CD14-positive monocyte (primary cell): ENCODE measurements around the gene VDAC1. TPM values are rescaled to one million over a fixed set of nuclear protein-coding genes. Genes with fewer than 3 reads are reported as not detected.

Experiments used
- DNase-seq, 3 donors: peaks; one replicate each; pipeline ENCODE4 v3.0.0-alpha.2; 2011 to 2022
- H2AFZ ChIP-seq: 2 replicates; pipeline ENCODE4 v1.6.0; 2012; ENCODE audit warnings: mild to moderate bottlenecking, low read depth, low read length, inconsistent platforms; ENCODE audit not compliant: insufficient read depth, poor library complexity, severe bottlenecking
- H3K27ac ChIP-seq, 2 donors: 1 replicate in 1 of 2; 2 replicates in 1 of 2; pipeline ENCODE4 v1.5.1; 2012 to 2013; ENCODE audit warnings: low read length in 2 of 2, control low read depth in 1 of 2, inconsistent platforms in 1 of 2, low read depth in 1 of 2, mild to moderate bottlenecking in 1 of 2
- H3K27me3 ChIP-seq, 2 donors: one replicate each; pipeline versions ENCODE4 v1.6.0 to v1.6.1; 2011 to 2013; ENCODE audit warnings: low read length in 2 of 2; ENCODE audit not compliant: control insufficient read depth in 2 of 2, insufficient read depth in 2 of 2
- H3K36me3 ChIP-seq, 2 donors: replicated peaks in 1 of 2; 1 replicate in 1 of 2; 2 replicates in 1 of 2; pipeline versions ENCODE4 v1.5.1 to v1.6.1; 2012 to 2013; ENCODE audit warnings: low read length in 2 of 2, control low read depth in 1 of 2, inconsistent platforms in 1 of 2, mild to moderate bottlenecking in 1 of 2; ENCODE audit not compliant: insufficient read depth in 2 of 2, control insufficient read depth in 1 of 2
- H3K4me1 ChIP-seq, 2 donors: 1 replicate in 1 of 2; 2 replicates in 1 of 2; pipeline versions ENCODE4 v1.5.1 to v1.6.1; 2012 to 2013; ENCODE audit warnings: low read length in 2 of 2, control low read depth in 1 of 2, inconsistent platforms in 1 of 2, mild to moderate bottlenecking in 1 of 2, moderate library complexity in 1 of 2; ENCODE audit not compliant: insufficient read depth in 2 of 2, control insufficient read depth in 1 of 2
- H3K4me2 ChIP-seq: replicated peaks from 2 replicates; pipeline ENCODE3; 2012; ENCODE audit warnings: low read length, moderate library complexity, mild to moderate bottlenecking; ENCODE audit not compliant: poor library complexity, severe bottlenecking; ENCODE audit errors: extremely low read depth
- H3K4me3 ChIP-seq, 3 experiments: fragments of 200-600 bp in 1 of 3; sonication (generic) in 1 of 3; replicated peaks in 1 of 3; 1 replicate in 2 of 3; 2 replicates in 1 of 3; pipeline ENCODE4 v1.5.1; 2011 to 2013; ENCODE audit warnings: low read length in 3 of 3, mild to moderate bottlenecking in 3 of 3, control low read depth in 2 of 3, low read depth in 2 of 3, inconsistent platforms in 1 of 3, moderate library complexity in 1 of 3
- H3K79me2 ChIP-seq: 2 replicates; pipeline ENCODE4 v1.6.0; 2012; ENCODE audit warnings: mild to moderate bottlenecking, control low read depth, inconsistent platforms, low read length, moderate library complexity; ENCODE audit not compliant: insufficient read depth
- H3K9ac ChIP-seq: 2 replicates; pipeline ENCODE4 v1.6.0; 2017; ENCODE audit warnings: low read length, mild to moderate bottlenecking; ENCODE audit not compliant: insufficient read depth, poor library complexity, severe bottlenecking
- H3K9me3 ChIP-seq, 2 donors: replicated peaks in 1 of 2; 1 replicate in 1 of 2; 2 replicates in 1 of 2; pipeline versions ENCODE4 v1.5.1 to v1.6.1; 2012 to 2013; ENCODE audit warnings: low read length in 2 of 2, control low read depth in 1 of 2; ENCODE audit not compliant: control insufficient read depth in 1 of 2, insufficient read depth in 1 of 2
- H4K20me1 ChIP-seq: 2 replicates; pipeline ENCODE4 v1.6.0; 2012; ENCODE audit warnings: mild to moderate bottlenecking, low read length, control low read depth, moderate library complexity; ENCODE audit not compliant: insufficient read depth
- H3K27ac Mint-ChIP-seq, 7 donors: one replicate each; pipeline ENCODE4 v1.8.0; 2020; ENCODE audit warnings: mild to moderate bottlenecking in 7 of 7, mixed read lengths in 7 of 7, moderate library complexity in 6 of 7, inconsistent platforms in 2 of 7
- H3K27me3 Mint-ChIP-seq, 3 donors: one replicate each; pipeline ENCODE4 v1.8.0; 2021 to 2022; ENCODE audit warnings: low read depth in 3 of 3, mild to moderate bottlenecking in 3 of 3, mixed read lengths in 3 of 3, moderate library complexity in 3 of 3, inconsistent platforms in 1 of 3
- H3K36me3 Mint-ChIP-seq, 2 donors: one replicate each; pipeline ENCODE4 v1.8.0; 2020; ENCODE audit warnings: mixed read lengths in 2 of 2, inconsistent platforms in 1 of 2, mild to moderate bottlenecking in 1 of 2
- H3K4me1 Mint-ChIP-seq: one replicate; pipeline ENCODE4 v1.8.0; 2020; ENCODE audit warnings: mild to moderate bottlenecking, mixed read lengths
- H3K4me3 Mint-ChIP-seq, 2 donors: one replicate each; pipeline ENCODE4 v1.8.0; 2020; ENCODE audit warnings: mild to moderate bottlenecking in 2 of 2, mixed read lengths in 2 of 2, moderate library complexity in 1 of 2
- H3K9me3 Mint-ChIP-seq, 7 donors: one replicate each; pipeline ENCODE4 v1.8.0; 2020 to 2022; ENCODE audit warnings: mixed read lengths in 7 of 7, mild to moderate bottlenecking in 6 of 7, moderate library complexity in 6 of 7, inconsistent platforms in 2 of 7
- CTCF ChIP-seq: fragments of 200-600 bp; IDR thresholded peaks from one replicate; pipeline ENCODE4 v1.8.0; 2022; ENCODE audit warnings: antibody characterized with exemption, mild to moderate bottlenecking
- WGBS: methylation state at CpG from one replicate; pipeline ENCODE4 v1.1.5; 2013; ENCODE audit warnings: missing lambda C conversion rate; ENCODE audit not compliant: insufficient coverage; 5-methylcytosine and 5-hydroxymethylcytosine counted together
- intact Hi-C, 2 donors: fragments of 100-400 bp; cut with micrococcal nuclease; formaldehyde crosslinking; loops; one replicate each; pipeline versions ENCODE4 v1.15.0 to v1.15.1; 2023
- polyA plus RNA-seq, 3 donors: library from polyadenylated mRNA; depleted of rRNA in 1 of 3; unstranded in 2 of 3; stranded (reverse) in 1 of 3; fragments of 300-500 nt in 2 of 3; fragments of >200 nt in 1 of 3; fragmentation: Illumina TruSeq in 2 of 3; gene quantifications; 1 replicate in 2 of 3; 2 replicates in 1 of 3; pipeline ENCODE4 v1.2.3, GENCODE V29; 2012 to 2021

The VDAC1 gene
- polyA plus RNA-seq, 3 donors = 59.9 to 107 (median 84.4) TPM

- H2AFZ ChIP-seq = no peak overlapping the region
- TF ChIP-seq CTCF = no peak
- H4K20me1 ChIP-seq = peaks cover 21% of the 10 kb centered on the region
- H3K36me3 ChIP-seq = peaks cover 12 to 26% of the 10 kb centered on the region in 2 donors
- no peaks in the 10 kb centered on the region for H3K27me3 ChIP-seq
- H3K4me1 ChIP-seq = peaks cover 6 to 10% of the 10 kb centered on the region in 2 donors
- Mint-ChIP-seq H3K36me3 (peaks cover 18 to 24% of the 10 kb centered on the region in 2 donors), H3K4me3 (no peak overlapping the region), H3K9me3 (peaks cover 0 to 2% (median 0%) of the 10 kb centered on the region in 7 donors), H3K27me3 (no peaks in the 10 kb centered on the region), H3K4me1 (peaks cover 23% of the 10 kb centered on the region), H3K27ac (peak overlapping the region in 1 of 7 donors; percentile 7)
- intact Hi-C loops = no loop called here
- H3K9ac ChIP-seq = no peak overlapping the region
- peaks cover 64% of the 10 kb centered on the region for H3K79me2 ChIP-seq
- no peak overlapping the region for H3K4me3 ChIP-seq
- H3K9me3 ChIP-seq = no peaks in the 10 kb centered on the region
- no peak overlapping the region for H3K27ac ChIP-seq
- 10% methylated on average over 1 of the region's 2 CpGs for WGBS
- DNase-seq = no peak
- no peak overlapping the region for H3K4me2 ChIP-seq
These were observed 41.8 kb downstream of the VDAC1 start for GRCh38 chr5:133962801-133963476.

- Histone ChIP-seq H3K36me3 (peaks cover 19 to 34% of the 10 kb centered on the region in 2 donors), H3K4me1 (peaks cover 0 to 1% of the 10 kb centered on the region in 2 donors), H3K4me2 (no peak overlapping the region), H3K9ac (no peak overlapping the region), H3K4me3 (no peak overlapping the region), H3K27me3 (no peaks in the 10 kb centered on the region), H3K79me2 (peaks cover 56% of the 10 kb centered on the region), H3K27ac (no peak overlapping the region), H2AFZ (no peak overlapping the region), H3K9me3 (no peaks in the 10 kb centered on the region), H4K20me1 (peaks cover 21% of the 10 kb centered on the region)
- DNase-seq = no peak
- peaks cover 0 to 2% (median 0%) of the 10 kb centered on the region in 7 donors for H3K9me3 Mint-ChIP-seq
- H3K27ac Mint-ChIP-seq = no peak overlapping the region
- H3K4me3 Mint-ChIP-seq = no peak overlapping the region
- intact Hi-C loops = no loop called here
- no peaks in the 10 kb centered on the region for H3K27me3 Mint-ChIP-seq
- H3K4me1 Mint-ChIP-seq = peaks cover 17% of the 10 kb centered on the region
- 100% methylated on average over 1 of the region's 2 CpGs for WGBS
- H3K36me3 Mint-ChIP-seq = peaks cover 24 to 30% of the 10 kb centered on the region in 2 donors
- no peak for TF ChIP-seq CTCF
These were observed 42.6 kb downstream of the VDAC1 start for GRCh38 chr5:133962131-133962530.
